Activated CD4-positive, CD25-positive, alpha-beta regulatory T cell treated with anti-CD3 and anti-CD28 coated beads, Interleukin-2, amount 50 U/mL, for 72 hours (primary cell): ENCODE results near the gene SEMA4B.
"Not testable (repeated sequence)": the region's sequence is repeated elsewhere in the genome, so short reads cannot be mapped to it uniquely, and the experiment has no call there.

Experiments
- DNase-seq: peaks from one replicate; pipeline ENCODE4 v3.0.0; 2021

The SEMA4B gene

GRCh38 chr15:90265271-90266060, 64.3 kb downstream of the SEMA4B start, which contains the start of gene NGRN:
Gene NGRN, plus strand, starts transcription at chr15:90265672. Its CDS starts 41 bp downstream, at chr15:90265713.
- DNase-seq: peak; percentile 90

GRCh38 chr15:90266061-90266431, 64.9 kb downstream of the SEMA4B start:
- DNase-seq: peak; percentile 45

- no peak for DNase-seq
Measured at GRCh38 chr15:90266485-90266884, 65.4 kb downstream of the SEMA4B start.

GRCh38 chr15:90268415-90268814, 67.3 kb downstream of the SEMA4B start:
- no peak for DNase-seq

GRCh38 chr15:90270502-90271150, 69.5 kb downstream of the SEMA4B start:
- no peak for DNase-seq

- no peak for DNase-seq
Measured at GRCh38 chr15:90271459-90272166, 70.5 kb downstream of the SEMA4B start.

- not testable (repeated sequence) for DNase-seq
Measured at GRCh38 chr15:90278467-90278866, 77.3 kb downstream of the SEMA4B start.
